Mucosa of descending colon (tissue), 3 donors: Measurements from ENCODE around the gene KRTCAP2. TPM values are rescaled to one million over a fixed set of nuclear protein-coding genes. Genes with fewer than 3 reads are reported as not detected.

Source experiments
- ATAC-seq: fragments of 200-7000 bp; cut with Tn5 transposase; one replicate; pipeline ENCODE4 v1.9.1; 2020; ENCODE audit warnings: mild to moderate bottlenecking, moderate library complexity
- DNase-seq, 3 donors: peaks; one replicate each; pipeline ENCODE4 v3.0.0-alpha.2; 2020
- H3K36me3 ChIP-seq: fragments of 200-600 bp; one replicate; pipeline ENCODE4 v1.8.0; 2021; ENCODE audit warnings: low read depth, mild to moderate bottlenecking
- H3K4me1 ChIP-seq: fragments of 200-600 bp; one replicate; pipeline ENCODE4 v1.8.0; 2021; ENCODE audit warnings: low read depth, mild to moderate bottlenecking
- H3K4me3 ChIP-seq: fragments of 200-600 bp; one replicate; pipeline ENCODE4 v1.8.0; 2021; ENCODE audit warnings: mild to moderate bottlenecking
- H3K9me3 ChIP-seq: fragments of 200-600 bp; one replicate; pipeline ENCODE4 v1.8.0; 2021; ENCODE audit warnings: mild to moderate bottlenecking
- CTCF ChIP-seq: fragments of 200-600 bp; IDR thresholded peaks from one replicate; pipeline ENCODE4 v1.8.0; 2022; ENCODE audit warnings: antibody characterized with exemption, mild to moderate bottlenecking
- intact Hi-C, 2 donors: fragments of 100-400 bp; cut with DNase I in 1 of 2; cut with micrococcal nuclease in 1 of 2; formaldehyde crosslinking; loops; one replicate each; pipeline versions ENCODE4 v1.11.0 to v1.11.1; 2022; cut with DNase I, micrococcal nuclease
- total RNA-seq, 3 donors: library from RNA; stranded (reverse); fragmentation: NEBNext Ultra II Directional in 2 of 3; extraction: Animal tissue kit (Norgen Biotek cat#: 25700) in 2 of 3; gene quantifications; one replicate each; pipeline versions ENCODE4 v1.2.1 to v1.2.4, GENCODE V29; 2021 to 2023
- donor health status: DM: no; HTN: no; CAD: no; lungs with moderate emphysema.
- donor health status: DM: no; HTN: no; CAD: no.
- donor health status: DM: no; HTN: yes; CAD: no.

KRTCAP2 gene
- total RNA-seq, 3 donors from 2014 or later: 162 to 190 (median 176) TPM

DNA sequence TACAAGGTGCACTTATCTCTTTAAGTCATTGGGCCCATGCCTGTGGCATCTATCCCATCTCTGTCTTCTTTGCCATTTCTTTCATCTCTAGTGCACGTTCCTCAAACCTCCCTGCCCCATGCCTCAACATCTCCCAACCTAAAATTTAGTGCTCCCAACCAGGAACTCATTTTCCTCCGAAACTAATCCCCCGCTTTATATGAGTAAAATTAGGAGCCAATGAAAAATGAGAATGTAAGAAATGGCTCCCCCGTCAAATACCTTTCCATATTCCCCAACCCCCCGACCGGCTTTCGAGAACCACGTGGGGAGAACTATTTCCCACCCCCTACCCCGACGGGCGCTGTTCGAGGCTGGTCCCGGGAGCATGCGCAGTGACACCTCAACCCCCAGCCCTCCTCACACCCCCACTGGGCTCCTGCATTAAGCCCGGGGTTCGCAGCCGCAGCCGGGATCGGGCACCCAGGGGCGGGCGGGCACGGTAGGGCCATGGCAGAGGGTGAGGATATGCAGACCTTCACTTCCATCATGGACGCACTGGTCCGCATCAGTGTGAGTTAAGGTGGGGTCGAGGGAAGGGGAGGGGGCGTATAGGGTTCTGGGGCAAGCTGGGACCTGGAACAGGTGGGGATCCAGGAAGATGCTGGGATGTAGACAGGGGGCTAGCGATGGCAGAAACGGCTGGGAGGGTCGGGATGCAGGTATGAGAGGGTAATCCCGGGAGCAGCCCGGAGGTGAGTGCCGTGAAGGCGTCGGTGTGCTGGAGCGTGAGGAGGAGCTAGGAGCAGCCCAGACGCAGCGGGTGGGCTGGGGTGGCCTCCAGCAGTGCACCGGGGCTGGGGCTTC, 597 bp upstream of the KRTCAP2 start, which contains the start of gene TRIM46:
TRIM46 (plus strand) TSS at position 372 of the 846 bp plus-strand sequence; CDS start at position 490, 118 bp downstream.
- H3K4me3 ChIP-seq: peak within 1 kb of the TSS; percentile 61
- intact Hi-C loops: loop anchor here in 1 of 2 donors (10.0 kb wide), 1 partner anchor 51 kb away; no protein-coding TSS in a partner anchor
- DNase-seq (peak in 2 of 3 donors; percentile 61 to 76), ATAC-seq (no peak)
- peaks cover 24% of the 10 kb centered on the region for H3K4me1 ChIP-seq
- peak; percentile 5 for TF ChIP-seq CTCF
- no peaks in the 10 kb centered on the region for H3K9me3 ChIP-seq
- no peaks in the 10 kb centered on the region for H3K36me3 ChIP-seq

DNA sequence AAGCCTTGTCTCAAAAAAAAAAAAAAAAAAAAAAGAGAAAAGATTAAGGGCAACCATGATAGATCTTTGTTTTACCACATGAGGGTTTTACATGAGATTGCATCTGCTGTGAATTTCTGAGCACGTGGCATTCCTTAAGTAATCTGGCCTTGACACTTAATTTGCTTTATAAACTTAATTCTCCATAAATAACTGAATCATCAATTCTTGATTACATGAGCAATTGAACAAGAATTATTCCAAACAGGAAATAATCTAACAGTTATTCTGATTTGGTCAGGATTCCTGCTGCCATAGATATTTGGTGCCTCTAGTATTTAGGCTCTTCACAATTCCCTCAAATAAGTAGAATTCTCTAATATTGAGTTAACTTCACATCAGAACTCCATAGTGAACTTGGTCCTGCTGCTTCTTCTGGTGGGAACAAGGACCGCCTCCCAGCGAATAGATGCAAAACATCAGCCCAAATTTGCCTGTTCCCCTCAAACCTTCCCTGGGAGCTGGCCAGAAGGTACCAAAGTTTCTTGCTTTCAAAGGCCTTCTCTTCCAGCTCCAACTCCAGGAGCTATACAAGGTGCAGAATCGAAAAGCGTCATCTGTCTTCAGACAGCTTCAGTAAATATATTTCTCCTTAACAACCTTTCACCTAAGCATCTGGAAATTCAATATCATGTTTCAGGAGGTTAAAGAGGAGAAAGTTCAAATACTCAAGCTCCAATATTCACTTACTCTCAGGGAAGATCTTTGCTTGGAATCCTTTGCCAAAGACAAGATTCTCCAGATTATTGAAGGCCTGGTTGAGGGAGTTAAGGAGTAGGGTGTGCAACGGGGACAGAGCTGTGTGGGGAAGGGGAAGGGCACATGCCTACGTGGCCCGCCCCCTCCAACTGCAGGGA, 1.0 kb downstream of the KRTCAP2 start:
- peak overlapping the region; percentile 61 for H3K4me3 ChIP-seq
- H3K4me1 ChIP-seq: peaks cover 33% of the 10 kb centered on the region
- H3K9me3 ChIP-seq: no peaks in the 10 kb centered on the region
- intact Hi-C loops: loop anchor here in 1 of 2 donors (10.0 kb wide), 1 partner anchor 53 kb away; no protein-coding TSS in a partner anchor
- no peak for TF ChIP-seq CTCF
- H3K36me3 ChIP-seq: no peaks in the 10 kb centered on the region
- DNase-seq: no peak
- ATAC-seq: peak; percentile 11

DNA sequence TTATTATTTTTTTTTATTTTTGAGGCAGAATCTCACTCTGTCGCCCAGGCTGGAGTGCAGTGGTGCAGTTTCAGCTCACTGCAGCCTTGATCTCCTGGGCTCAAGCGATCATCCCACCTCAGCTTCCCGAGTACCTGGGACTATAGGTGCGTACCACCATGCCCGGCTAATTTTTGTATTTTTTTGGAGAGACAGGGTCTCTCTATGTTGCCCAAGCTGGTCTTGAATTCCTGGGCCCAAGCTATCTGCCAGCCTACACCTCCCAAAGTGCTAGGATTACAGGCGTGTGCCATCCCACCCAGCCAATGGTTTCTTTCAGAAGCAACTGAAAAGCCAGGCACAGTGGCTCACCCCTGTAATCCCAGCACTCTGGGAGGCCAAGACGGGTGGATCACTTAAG, 2.3 kb downstream of the KRTCAP2 start:
- Histone ChIP-seq H3K36me3 (no peaks in the 10 kb centered on the region), H3K4me3 (no peak overlapping the region), H3K9me3 (no peaks in the 10 kb centered on the region), H3K4me1 (peaks cover 26% of the 10 kb centered on the region)
- intact Hi-C loops: loop anchor here in 1 of 2 donors (10.0 kb wide), 1 partner anchor 54 kb away; no protein-coding TSS in a partner anchor
- DNase-seq (no peak), ATAC-seq (no peak)
- TF ChIP-seq CTCF: no peak

- intact Hi-C loops: loop anchor here in 1 of 2 donors (10.0 kb wide), 1 partner anchor 55 kb away; no protein-coding TSS in a partner anchor
- ATAC-seq: no peak
Observed at GRCh38 chr1:155170101-155170785, 2.9 kb downstream of the KRTCAP2 start.

More at GRCh38 chr1:155170101-155170785, 2.9 kb downstream of the KRTCAP2 start:
- DNase-seq: no peak
- no peak for TF ChIP-seq CTCF
- H3K9me3 ChIP-seq: no peaks in the 10 kb centered on the region
- peaks cover 26% of the 10 kb centered on the region for H3K4me1 ChIP-seq
- H3K36me3 ChIP-seq: no peaks in the 10 kb centered on the region
- H3K4me3 ChIP-seq: no peak overlapping the region
